HG02938 (cell line): ENCODE data around the gene STON2.

ENCODE experiments used
- ATAC-seq: cut with Tn5 transposase; IDR thresholded peaks from one replicate; pipeline ENCODE4 v1.9.1; 2021; ENCODE audit warnings: mild to moderate bottlenecking, moderate library complexity; ENCODE audit not compliant: unreplicated experiment

Gene STON2

GRCh38 chr14:81423504-81423903, 23.4 kb upstream of the STON2 start:
- no peak for ATAC-seq

DNA sequence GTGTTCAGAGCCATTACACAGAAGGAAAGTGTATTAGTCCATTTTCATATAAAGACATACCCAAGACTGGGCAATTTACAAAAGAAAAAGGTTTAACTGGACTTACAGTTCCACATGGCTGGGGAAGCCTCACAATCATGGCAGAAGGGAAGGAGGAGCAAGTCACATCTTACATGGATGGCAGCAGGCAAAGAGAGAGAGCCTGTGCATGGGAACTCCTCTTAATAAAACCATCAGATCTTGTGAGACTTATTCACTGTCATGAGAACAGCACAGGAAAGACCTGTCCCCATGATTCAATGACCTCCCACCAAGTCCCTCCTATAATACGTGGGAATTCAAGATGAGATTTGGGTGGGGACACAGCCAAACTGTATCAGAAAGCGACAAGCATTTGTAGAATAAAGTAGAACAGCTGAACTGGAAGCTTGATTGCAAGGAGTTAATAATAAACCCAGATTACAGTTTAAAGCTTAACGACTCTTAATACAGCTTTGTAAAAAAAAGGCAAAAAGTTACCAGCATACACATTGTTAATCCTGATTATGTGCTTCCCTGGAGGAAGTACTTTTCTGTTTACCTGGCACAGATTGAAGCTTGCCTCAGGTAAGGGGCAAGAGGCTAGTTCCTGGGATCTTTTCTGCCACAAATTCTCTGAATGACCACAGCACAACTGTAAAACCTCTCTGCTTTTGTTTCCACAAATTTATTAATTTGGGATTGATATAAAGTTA, 18.1 kb upstream of the STON2 start:
- ATAC-seq, result no peak

DNA sequence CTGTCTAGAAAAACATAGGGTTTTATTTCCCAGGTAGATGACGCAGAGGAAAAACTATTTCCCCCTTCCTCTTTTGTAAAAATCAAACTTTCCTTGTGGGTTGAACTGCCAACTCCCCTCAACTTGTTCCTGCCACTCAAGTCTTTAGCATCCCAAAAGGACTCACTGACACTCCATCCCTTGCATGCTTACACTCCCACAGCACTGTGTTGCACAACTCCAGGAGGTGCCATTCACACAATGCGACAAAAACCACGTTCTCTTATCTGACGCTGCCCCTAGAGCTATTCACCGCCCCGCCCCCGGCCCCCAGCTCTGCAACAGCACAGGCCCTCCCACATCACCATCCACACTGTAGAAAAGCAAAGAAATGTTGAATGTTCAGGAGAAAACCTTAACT, 16.9 kb upstream of the STON2 start:
- no peak for ATAC-seq

DNA sequence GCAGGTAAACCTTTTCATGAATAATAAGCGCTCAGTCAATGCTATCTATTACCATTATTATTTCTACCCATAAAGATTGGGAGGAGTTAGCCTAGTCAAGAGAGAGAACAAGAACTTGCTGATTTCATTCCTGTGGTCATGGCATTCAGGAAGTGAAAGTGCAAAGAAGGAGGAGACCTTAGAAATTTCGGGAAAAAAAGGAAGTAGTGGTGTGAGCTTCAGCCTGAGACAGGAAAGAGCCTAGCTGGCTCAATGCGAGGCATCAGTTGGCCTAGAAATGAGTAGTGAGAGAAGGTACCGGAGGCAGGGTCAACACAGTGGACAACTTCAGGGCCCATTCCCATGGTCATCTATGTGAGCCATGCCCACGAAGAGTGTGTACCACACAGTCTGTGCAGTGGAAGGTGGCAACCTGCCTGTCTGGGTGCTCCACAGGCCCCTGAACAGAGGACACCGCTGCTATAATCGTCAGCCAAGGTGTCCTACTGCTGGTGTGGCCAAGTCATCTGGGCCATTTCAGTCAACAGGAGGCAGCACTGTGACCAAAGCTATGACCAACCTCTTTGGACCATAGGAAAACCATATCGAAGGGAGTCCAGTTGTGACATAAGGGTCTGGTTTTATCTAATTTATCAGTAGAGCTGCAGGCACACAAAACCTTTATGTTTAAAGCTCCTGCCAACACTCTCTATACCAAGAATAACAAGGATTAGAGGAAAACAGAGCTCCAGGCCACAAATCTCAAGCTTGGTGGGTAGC, 16.2 kb upstream of the STON2 start:
- ATAC-seq, result no peak

GRCh38 chr14:81415781-81416180, 15.7 kb upstream of the STON2 start:
- ATAC-seq, result no peak

DNA sequence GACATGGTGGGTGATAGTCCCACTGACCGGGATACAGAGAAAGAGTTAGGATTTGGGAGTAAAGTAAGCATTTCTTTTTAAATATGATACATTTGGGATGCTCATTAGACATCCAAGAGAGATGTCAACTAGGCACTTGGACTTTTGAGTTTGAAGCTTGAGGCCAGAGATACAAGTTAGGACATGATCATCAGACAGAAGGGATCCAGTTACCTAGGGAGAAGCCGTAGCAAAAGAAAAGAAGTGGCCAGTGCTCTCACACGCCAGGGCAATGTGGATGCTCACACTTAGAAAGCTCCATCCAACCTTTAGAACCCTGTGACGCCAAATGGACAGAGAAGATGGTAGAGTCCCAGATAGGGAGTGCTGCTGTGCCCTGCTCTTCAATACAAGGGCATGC, 14.0 kb upstream of the STON2 start:
- ATAC-seq, result no peak

- ATAC-seq, result no peak
These were observed 12.7 kb upstream of the STON2 start for GRCh38 chr14:81412779-81413178.

DNA sequence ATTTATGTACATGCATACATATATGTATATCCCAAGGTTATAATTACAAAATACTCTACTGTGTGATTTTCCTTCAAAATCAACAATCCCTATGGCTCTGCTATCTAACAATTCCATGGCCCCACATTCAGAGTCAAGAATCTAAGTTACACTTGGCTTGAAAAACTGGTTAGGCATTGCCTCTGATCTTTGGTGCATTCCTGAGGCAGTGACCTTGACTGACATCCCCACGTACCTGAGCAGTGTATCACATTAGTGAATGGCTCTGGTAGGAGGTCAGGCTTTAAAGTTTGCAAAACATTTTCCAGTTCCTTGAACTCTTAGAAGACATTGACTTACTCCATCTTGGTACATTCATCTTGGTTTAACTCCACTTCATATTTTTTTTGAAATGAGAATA, 8.5 kb upstream of the STON2 start:
- ATAC-seq, result no peak

DNA sequence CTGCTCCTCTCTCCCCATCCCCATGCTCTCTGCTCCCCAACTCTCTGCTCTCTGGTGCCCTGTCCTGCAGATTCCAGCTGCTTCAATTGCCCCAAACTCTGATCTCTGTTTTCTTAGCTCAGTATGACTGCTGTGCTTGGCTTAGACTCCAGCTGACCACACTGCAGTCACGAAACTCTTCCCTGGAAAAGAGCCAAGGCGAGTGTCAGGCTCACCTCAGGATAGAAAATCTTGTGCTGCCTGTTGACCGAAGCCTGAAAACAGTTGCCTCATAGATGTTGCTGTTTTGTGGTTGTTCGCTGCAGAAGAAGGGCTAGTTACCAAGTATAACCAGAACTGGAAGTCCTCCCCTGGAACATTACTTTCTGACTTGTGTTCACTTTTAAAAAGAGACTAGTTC, 6.7 kb upstream of the STON2 start:
- ATAC-seq, result no peak

GRCh38 chr14:81402123-81402495, 2.0 kb upstream of the STON2 start:
- no peak for ATAC-seq

- peak; percentile 74 for ATAC-seq
These were observed 1.4 kb upstream of the STON2 start for GRCh38 chr14:81401420-81402122.

- ATAC-seq, result no peak
These were observed 728 bp upstream of the STON2 start for GRCh38 chr14:81400852-81401251.

DNA sequence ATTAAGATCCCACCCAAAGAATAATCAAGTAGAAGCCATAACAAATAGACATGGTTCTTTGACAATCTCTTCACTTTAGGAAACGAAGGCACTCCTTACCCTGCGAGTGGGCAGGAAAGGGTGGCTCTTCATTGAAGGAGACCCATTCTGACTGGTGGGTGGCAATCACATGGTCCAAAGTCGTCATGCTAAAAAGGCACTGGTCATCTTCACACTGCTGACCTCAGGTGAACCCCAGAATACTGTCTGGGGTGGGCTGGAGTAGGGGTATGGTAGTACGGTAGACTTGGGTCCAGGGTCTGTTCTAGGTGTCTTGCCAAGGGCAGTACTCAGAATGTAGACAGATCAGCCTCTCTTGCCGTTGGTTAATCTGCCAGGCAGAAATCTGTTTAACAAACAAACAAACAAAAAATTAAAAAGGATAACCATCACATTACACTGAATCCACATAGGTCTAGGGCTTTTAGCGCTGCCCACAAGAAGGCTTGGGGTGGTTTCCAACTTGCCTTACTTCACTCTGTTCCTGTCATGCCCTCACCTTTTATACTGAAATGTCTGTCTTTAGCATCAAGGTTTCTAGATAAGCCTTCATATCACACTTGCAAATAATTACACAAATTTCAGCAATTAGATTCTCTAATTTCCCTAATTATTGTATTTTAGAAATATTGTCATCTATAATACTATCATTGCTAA, 1.8 kb downstream of the STON2 start:
- no peak for ATAC-seq

DNA sequence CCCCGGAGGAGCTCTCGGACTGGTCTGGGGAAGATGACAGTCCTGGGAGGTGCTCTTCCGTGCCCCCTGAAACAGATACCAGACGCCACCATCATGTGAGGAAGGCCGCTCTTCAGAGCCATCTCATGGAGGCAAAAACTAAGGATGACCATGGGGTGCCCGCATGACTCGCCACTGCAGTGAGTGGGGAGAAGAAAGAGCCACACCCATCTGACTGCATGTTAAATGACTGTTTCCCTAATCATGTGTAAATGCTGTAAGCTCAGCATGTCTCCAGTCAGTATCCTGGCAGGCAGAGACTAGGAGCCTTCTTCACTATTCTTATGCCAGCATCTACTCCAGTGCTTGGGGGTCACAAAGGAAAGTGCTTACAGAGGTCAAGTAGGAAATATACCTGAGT, 4.0 kb downstream of the STON2 start:
- no peak for ATAC-seq

DNA sequence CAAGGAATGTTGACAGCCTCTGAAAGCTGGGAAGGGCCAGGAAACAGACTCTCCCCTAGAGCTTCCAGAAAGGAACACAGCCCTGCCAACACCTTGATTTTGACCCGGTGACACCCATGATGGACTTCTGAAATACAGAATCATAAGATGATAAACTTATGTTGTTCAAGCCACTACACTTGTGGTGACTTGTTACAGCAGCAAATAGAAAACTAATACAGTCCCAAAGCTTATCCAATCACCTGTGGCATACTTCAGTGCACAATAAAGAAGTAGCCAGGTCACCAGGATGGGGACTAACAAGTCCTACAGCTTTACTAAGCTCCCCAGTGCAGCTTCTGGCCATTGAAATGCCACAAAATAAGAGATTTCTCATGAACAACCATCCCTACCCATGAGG, 5.4 kb downstream of the STON2 start:
- ATAC-seq, result no peak

DNA sequence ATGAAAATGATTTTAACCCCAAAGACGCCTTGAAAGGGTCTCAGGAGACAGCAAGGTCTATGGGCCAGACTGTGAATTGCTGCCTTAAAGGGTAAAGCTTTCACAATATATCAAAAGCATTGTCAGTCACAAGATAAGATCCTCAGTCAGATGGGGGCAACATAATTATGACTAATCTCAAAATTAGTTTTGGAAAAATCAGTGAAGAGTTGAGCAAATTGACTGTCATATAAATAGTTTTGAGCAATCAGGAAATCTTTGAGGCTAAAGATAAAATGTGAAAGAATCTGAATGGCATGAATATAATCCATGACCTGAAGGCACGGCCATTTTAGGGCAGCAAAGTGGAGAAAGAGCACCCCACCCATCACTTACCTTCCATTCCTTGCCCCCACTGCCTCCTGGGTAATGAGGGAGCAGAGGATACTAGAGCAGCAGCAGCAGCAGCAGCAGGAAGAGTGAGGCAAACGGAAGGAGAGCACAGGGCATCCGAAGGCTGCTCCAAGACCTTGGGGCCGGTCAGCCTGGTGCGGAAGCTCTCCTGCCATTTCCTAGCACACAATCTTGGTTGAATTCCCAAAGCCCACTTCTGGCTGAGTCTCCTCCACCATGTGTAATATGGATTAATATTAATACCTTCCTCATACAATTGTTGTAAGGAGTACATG, 7.0 kb downstream of the STON2 start:
- no peak for ATAC-seq

DNA sequence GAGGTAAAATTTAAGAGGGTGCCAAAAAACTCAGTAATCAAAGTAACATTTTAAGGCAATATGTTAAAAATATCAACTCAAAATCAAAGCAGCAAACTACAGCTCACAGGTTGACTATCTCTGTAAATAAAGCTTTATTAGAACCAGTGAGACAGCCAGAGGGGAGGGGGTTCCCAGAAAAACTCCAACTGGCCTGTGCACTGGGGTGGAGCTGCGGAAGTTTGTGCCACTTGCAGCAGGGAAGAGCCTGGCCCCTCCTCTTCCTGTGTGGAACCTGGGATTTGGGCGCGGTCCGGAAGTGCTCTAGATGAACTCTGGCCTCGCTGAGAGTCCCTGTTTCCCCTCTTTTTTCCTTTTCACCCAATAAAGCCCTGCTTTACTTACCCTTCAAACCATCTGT, 8.1 kb downstream of the STON2 start:
- no peak for ATAC-seq

GRCh38 chr14:81390696-81391095, 9.4 kb downstream of the STON2 start:
- ATAC-seq, result no peak

GRCh38 chr14:81388336-81388735, 11.8 kb downstream of the STON2 start:
- ATAC-seq, result no peak

DNA sequence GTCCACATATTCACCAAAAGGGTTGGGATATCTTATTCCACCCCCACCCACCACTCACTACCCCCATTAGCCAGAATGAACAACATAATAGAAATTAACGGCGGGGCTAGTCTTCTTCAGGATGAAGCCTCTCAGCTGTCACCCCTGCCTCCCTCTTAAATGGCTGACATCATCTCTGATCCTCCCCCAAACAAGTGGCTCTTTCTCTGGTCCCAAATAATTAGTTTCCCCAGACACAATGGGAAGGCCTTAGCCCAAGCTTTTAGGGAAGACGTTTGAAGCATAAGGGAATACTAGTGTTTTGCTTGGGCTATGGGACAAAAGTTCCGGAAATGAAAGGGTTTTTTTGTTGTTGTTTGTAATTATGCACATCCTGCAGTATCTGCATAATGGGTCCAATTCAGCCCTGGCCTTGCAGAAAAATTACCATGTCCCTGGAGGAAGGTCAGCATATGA, 13.8 kb downstream of the STON2 start:
- no peak for ATAC-seq

DNA sequence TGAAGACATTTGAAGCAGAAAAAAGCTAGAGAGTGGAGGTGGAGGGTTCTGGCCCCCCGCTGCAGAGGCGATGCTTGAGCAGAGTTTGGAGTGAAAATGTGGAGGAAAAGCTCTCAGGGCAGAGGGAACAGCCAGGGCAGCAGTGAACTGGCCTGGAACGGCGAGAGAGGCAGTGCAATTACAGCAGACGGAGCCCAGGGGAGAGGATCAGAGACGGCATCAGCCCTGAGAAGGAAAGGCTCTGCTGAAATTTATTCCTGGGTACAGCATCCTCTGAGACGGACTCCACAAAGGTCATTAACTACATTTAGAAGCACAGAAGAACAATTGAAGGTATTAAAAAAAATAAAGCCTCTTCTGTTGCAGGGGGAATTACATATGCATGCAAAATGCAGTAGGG, 14.2 kb downstream of the STON2 start:
- no peak for ATAC-seq
